Upper lobe of left lung (tissue), 6 donors: ENCODE results near the gene DDR2. TPM values are rescaled to one million over a fixed set of nuclear protein-coding genes. Genes with fewer than 3 reads are reported as not detected.

Source experiments
- ATAC-seq, 2 donors: fragments of 200-7000 bp; cut with Tn5 transposase; one replicate each; pipeline ENCODE4 v1.9.1; 2022; ENCODE audit warnings: mild to moderate bottlenecking in 2 of 2, moderate library complexity in 2 of 2; ENCODE audit not compliant: low FRiP score in 2 of 2
- DNase-seq, 2 donors: peaks; one replicate each; pipeline ENCODE4 v3.0.0-alpha.2; 2019 to 2020
- H3K27ac ChIP-seq, 4 donors: fragments of 200-600 bp; sonication (generic); one replicate each; pipeline ENCODE4 v1.5.1; 2016 to 2019
- H3K27me3 ChIP-seq, 4 donors: fragments of 200-600 bp; sonication (generic); one replicate each; pipeline ENCODE4 v1.5.1; 2017 to 2019
- H3K36me3 ChIP-seq, 4 donors: fragments of 200-600 bp; sonication (generic); one replicate each; pipeline ENCODE4 v1.5.1; 2016 to 2019
- H3K4me1 ChIP-seq, 4 donors: fragments of 200-600 bp; sonication (generic); one replicate each; pipeline ENCODE4 v1.5.1; 2018 to 2019
- H3K4me3 ChIP-seq, 4 donors: fragments of 200-600 bp; sonication (generic); one replicate each; pipeline ENCODE4 v1.5.1; 2017 to 2019; ENCODE audit warnings: mild to moderate bottlenecking in 2 of 4, moderate library complexity in 1 of 4
- H3K9me3 ChIP-seq, 4 donors: fragments of 200-600 bp; sonication (generic); one replicate each; pipeline ENCODE4 v1.5.1; 2018 to 2019
- CTCF ChIP-seq, 6 experiments: fragments of 450-650 bp in 4 of 6; fragments of 200-600 bp in 2 of 6; sonication (generic) in 2 of 6; IDR thresholded peaks; one replicate each; pipeline ENCODE4 v1.5.1; 2016 to 2019; ENCODE audit warnings: antibody characterized with exemption in 6 of 6
- EP300 ChIP-seq, 4 donors: sonication (generic); formaldehyde crosslinking; IDR thresholded peaks; one replicate each; pipeline ENCODE4 v1.5.1; 2017; ENCODE audit warnings: antibody characterized with exemption in 4 of 4, control low read depth in 2 of 4
- POLR2A ChIP-seq, 4 donors: fragments of 450-650 bp; IDR thresholded peaks; one replicate each; pipeline ENCODE4 v1.5.1; 2016 to 2017; ENCODE audit warnings: antibody characterized with exemption in 4 of 4, mild to moderate bottlenecking in 2 of 4
- POLR2AphosphoS5 ChIP-seq, 2 donors: sonication (generic); formaldehyde crosslinking; IDR thresholded peaks; one replicate each; pipeline ENCODE4 v1.5.1; 2017; ENCODE audit warnings: antibody characterized with exemption in 2 of 2
- WGBS, 2 donors: methylation state at CpG; one replicate each; pipeline ENCODE4 v1.1.5; 2017 to 2018; 5-methylcytosine and 5-hydroxymethylcytosine counted together
- total RNA-seq, 6 donors: library from RNA; depleted of rRNA in 4 of 6; stranded (reverse); fragments of >200 nt in 4 of 6; gene quantifications; one replicate each; pipeline versions ENCODE4 v1.1.0 to v1.2.1, GENCODE V29; 2016 to 2021
- donor health status: DM: no; HTN: no; CAD: no; lungs with moderate emphysema.
- donor health status: DM: no; HTN: yes; CAD: no; lungs with severe emphysema.

Gene DDR2
- total RNA-seq, 6 donors from 2014 or later = 10.5 to 53.3 (median 23.0) TPM

GRCh38 chr1:162696286-162696862, 64.1 kb downstream of the DDR2 start:
- ATAC-seq = peak; percentile 83 to 93
- H3K9me3 ChIP-seq = no peaks in the 10 kb centered on the region
- H3K4me1 ChIP-seq = peaks cover 3 to 8% (median 6%) of the 10 kb centered on the region in 4 donors
- TF ChIP-seq POLR2AphosphoS5 (IDR thresholded peaks at IDR 0.05) (no peak), POLR2A (IDR thresholded peaks at IDR 0.05) (no peak), EP300 (IDR thresholded peaks at IDR 0.05) (no peak), CTCF (IDR thresholded peaks at IDR 0.05) (no peak)
- H3K27me3 ChIP-seq = no peaks in the 10 kb centered on the region
- no peak overlapping the region for H3K4me3 ChIP-seq
- WGBS, 2 donors = 50 to 59% methylated on average over 5 of the region's 5 CpGs
- peak; percentile 17 to 56 for DNase-seq
- no peaks in the 10 kb centered on the region for H3K36me3 ChIP-seq
- H3K27ac ChIP-seq = peak overlapping the region in 2 of 4 donors; percentile 62 to 66

- Histone ChIP-seq H3K27ac (peak overlapping the region in 2 of 4 donors; percentile 62 to 66), H3K9me3 (no peaks in the 10 kb centered on the region), H3K4me3 (no peak overlapping the region), H3K27me3 (no peaks in the 10 kb centered on the region), H3K36me3 (no peaks in the 10 kb centered on the region), H3K4me1 (peaks cover 3 to 8% (median 6%) of the 10 kb centered on the region in 4 donors)
- DNase-seq = no peak
- no peak for TF ChIP-seq POLR2A (IDR thresholded peaks at IDR 0.05)
- no peak for ATAC-seq
- 82 to 85% methylated on average over 6 of the region's 6 CpGs for WGBS, 2 donors
Observed at GRCh38 chr1:162697140-162697895, 65.1 kb downstream of the DDR2 start.

- ATAC-seq (no peak), DNase-seq (no peak)
- no peaks in the 10 kb centered on the region for H3K9me3 ChIP-seq
- peaks cover 3 to 8% (median 6%) of the 10 kb centered on the region in 4 donors for H3K4me1 ChIP-seq
- 74 to 77% methylated on average over 3 of the region's 3 CpGs for WGBS, 2 donors
- H3K27ac ChIP-seq = no peak overlapping the region
- H3K36me3 ChIP-seq = no peaks in the 10 kb centered on the region
- H3K27me3 ChIP-seq = no peaks in the 10 kb centered on the region
- H3K4me3 ChIP-seq = no peak overlapping the region
- TF ChIP-seq CTCF (IDR thresholded peaks at IDR 0.05) = peak in 1 of 6 experiments; percentile 12
- no peak for TF ChIP-seq EP300 (IDR thresholded peaks at IDR 0.05)
Observed at GRCh38 chr1:162699366-162699765, 67.1 kb downstream of the DDR2 start.

- no peak overlapping the region for H3K4me3 ChIP-seq
- WGBS, 2 donors = 94 to 95% methylated on average over 1 of the region's 1 CpG
Observed at GRCh38 chr1:162700131-162700530, 67.9 kb downstream of the DDR2 start.

More at GRCh38 chr1:162700131-162700530, 67.9 kb downstream of the DDR2 start:
- TF ChIP-seq CTCF (IDR thresholded peaks at IDR 0.05) (no peak), POLR2A (IDR thresholded peaks at IDR 0.05) (no peak), EP300 (IDR thresholded peaks at IDR 0.05) (no peak), POLR2AphosphoS5 (IDR thresholded peaks at IDR 0.05) (no peak)
- no peak overlapping the region for H3K27ac ChIP-seq
- DNase-seq = no peak
- H3K36me3 ChIP-seq = no peaks in the 10 kb centered on the region
- no peak for ATAC-seq
- H3K4me1 ChIP-seq = peaks cover 3 to 8% (median 6%) of the 10 kb centered on the region in 4 donors
- no peaks in the 10 kb centered on the region for H3K27me3 ChIP-seq
- H3K9me3 ChIP-seq = no peaks in the 10 kb centered on the region
